GM18868 (cell line): ENCODE results near the gene RBM24.

Experiments used
- ATAC-seq: cut with Tn5 transposase; IDR thresholded peaks from one replicate; pipeline ENCODE4 v1.9.1; 2021; ENCODE audit warnings: mild to moderate bottlenecking, moderate library complexity; ENCODE audit not compliant: unreplicated experiment

The RBM24 gene

GRCh38 chr6:17341117-17341805, 60.1 kb downstream of the RBM24 start:
- ATAC-seq, result no peak

- ATAC-seq, result no peak
Observed at GRCh38 chr6:17341891-17342290, 60.7 kb downstream of the RBM24 start.

- ATAC-seq, result no peak
Observed at GRCh38 chr6:17343215-17343614, 62.1 kb downstream of the RBM24 start.
